CD1c-positive myeloid dendritic cell (primary cell): ENCODE data around the gene SHPK.

ENCODE experiments used
- DNase-seq: peaks from one replicate; pipeline ENCODE4 v3.0.0-alpha.2; 2016; ENCODE audit errors: extremely low spot score

The SHPK gene

GRCh38 chr17:3627769-3628167 is 8.3 kb downstream of the SHPK start:
- DNase-seq, result no peak

DNA sequence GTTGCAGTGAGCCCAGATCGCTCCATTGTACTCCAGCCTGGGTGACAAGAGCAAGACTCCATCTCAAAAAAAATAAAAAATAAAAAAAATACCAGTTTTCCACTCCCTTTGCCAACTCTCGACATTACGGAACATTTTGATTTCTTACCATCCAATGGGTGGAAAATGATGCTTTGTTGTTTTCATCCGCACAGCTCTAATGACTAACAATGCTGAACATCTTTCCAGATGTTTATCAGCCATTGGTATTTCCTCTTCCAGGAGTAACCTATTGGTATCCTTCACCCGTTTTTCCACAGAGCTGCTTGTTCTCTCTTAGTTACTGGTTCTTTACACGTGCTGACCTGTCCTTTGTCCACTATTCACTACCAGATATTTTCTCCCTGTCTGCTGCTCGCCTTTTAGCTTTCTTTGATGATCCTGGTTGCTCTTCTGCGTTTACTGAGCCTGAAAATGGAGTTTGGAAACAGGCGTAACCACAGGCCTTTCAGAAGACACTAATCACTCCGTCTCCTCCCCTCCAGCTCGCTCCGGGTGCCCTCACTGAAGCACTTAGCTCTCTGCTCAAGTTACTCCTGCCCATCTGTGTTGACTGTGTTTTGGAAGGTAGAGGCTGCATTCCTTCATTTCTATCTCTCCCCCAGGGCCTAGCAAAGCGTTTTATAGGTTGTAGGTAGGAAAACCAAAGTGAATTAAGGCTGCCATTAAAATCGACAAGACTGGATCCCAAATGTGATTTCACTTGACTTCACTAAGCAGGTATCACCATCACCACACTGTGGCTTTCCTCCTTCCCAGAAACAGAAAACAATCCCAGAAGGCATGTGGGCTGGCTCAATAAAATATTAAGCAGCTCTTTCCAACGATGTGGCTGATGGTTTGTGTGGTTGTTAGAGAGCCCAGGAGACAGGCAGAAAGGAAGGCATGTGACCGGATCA is 8.9 kb downstream of the SHPK start:
- DNase-seq, result no peak

DNA sequence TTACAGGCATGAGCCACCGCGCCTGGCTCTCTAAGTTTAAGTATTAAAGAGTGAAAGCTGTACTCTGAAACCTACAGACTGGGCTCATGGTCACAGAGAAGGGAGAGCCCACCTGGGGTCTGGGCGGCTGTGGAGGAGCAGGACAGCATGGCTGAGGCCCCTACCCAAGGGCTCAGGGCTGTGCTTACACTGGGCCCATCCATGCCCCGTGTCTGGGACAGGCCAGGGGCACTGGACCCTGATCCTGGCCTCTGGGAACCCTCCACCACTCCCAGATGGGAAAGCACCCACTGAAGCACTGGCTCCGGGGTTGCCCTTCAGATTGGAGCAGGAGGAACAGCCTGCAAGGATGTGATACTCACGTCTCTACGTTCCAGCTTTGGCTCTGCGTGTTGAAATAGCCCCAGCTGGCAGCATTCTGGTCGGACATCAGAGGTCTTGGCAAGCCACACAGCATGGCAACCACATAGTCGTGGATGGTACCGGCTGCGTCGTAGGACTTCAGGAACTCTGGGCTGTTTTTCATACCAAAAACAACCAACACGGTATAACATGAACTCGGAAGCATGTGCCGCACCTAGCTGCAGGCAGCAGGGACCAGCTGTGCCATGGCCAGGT is 13.0 kb downstream of the SHPK start:
- no peak for DNase-seq

- no peak for DNase-seq
Measured at GRCh38 chr17:3621146-3621720, 14.8 kb downstream of the SHPK start.

- DNase-seq, result no peak
Measured at GRCh38 chr17:3615160-3615870, 20.7 kb downstream of the SHPK start.

DNA sequence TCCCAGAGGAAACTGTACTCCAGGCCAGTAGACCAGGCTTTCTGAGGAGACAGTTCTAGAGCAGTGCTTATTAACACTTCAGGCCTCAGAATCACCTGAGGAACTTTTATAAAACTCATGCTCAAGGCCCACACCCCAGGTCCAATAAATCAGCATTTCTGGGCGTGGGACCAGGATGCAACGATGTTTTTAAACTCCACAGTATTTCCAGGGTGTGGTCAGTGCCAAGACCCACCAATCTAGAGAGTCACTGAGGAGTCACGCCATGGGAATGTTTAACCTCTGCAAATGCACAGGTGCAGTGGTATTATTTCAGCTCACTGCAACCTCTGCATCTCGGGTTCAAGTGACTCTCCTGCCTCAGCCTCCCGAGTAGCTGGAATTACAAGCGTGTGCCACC is 22.9 kb downstream of the SHPK start:
- DNase-seq, result no peak

GRCh38 chr17:3610523-3610922 is 25.5 kb downstream of the SHPK start:
- no peak for DNase-seq

GRCh38 chr17:3609689-3610088 is 26.4 kb downstream of the SHPK start:
- no peak for DNase-seq

GRCh38 chr17:3603870-3604259 is 32.2 kb downstream of the SHPK start:
- no peak for DNase-seq

GRCh38 chr17:3603119-3603869 is 32.8 kb downstream of the SHPK start:
- DNase-seq, result no peak

DNA sequence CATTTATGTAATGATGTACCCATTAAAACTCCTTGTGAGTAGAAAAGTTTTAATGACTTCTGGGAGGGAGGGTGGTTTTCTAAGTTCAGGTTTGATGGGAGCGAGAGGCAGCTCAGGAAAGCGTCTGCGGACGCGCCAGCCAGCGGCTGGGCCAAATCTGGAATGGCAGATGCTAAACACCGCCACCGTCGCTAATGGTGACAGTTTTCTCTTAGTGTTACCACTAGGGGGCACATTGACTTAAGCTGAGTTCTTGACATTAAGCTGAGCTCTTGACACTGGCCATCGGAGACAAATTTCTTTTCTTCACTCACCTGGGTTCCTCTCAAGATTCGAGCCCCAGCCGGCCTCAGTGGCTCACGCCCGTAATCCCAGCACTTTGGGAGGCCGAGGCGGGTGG is 33.6 kb downstream of the SHPK start:
- peak; percentile 54 for DNase-seq

DNA sequence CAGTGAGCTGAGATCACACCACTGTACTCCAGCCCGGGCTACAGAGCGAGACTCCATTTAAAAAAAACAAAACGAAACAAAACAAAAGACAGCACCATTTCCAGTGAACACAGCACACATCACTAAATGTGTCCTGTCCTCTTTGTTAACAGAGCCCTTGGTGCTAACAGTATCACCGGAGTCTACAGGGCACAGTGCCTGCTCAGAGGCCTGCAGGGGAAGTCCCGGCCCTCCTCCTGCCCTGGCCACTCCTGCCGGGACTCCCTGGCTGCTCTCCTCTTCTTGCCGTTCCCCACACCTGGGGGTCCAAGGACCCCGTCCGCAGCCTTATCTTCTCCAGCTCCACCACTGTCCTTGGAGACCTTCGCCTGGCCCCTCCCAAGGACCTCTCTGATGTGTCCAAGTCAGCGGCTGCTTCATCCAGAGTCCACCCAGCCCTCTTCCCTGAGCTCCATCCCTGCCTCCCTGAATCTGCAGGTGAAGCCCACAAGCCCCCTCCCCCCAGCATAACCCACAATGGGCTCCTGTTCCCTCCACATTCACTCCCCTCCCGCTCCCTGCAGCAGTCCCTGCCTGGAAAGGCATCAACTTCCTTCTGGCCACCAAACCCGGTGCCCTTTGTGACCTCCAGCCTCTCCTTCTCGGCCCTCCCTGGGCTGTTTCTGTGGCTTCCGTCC is 35.4 kb downstream of the SHPK start:
- DNase-seq, result no peak

DNA sequence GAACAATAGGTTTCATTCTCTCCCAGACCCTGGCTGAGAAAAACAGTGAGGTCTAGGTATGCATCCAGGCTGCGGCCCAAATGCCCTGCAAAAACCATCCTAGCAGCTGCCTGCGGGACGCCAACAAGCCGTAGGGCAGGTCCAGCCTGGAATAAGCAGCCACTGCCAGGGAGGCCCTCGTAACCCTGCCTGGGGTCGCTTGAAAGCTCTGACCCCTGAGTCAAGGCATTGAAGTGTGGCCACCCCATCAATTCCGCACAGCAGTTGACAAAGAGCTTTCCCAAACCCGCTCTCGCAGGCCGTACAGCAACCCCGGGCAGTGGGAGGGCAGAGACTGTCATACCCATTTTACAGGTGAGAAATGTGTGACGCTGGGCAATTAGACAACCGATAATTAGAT is 38.0 kb downstream of the SHPK start:
- no peak for DNase-seq

GRCh38 chr17:3596804-3597464 is 39.1 kb downstream of the SHPK start:
- no peak for DNase-seq

- DNase-seq, result no peak
Measured at GRCh38 chr17:3594976-3595375, 41.1 kb downstream of the SHPK start.

DNA sequence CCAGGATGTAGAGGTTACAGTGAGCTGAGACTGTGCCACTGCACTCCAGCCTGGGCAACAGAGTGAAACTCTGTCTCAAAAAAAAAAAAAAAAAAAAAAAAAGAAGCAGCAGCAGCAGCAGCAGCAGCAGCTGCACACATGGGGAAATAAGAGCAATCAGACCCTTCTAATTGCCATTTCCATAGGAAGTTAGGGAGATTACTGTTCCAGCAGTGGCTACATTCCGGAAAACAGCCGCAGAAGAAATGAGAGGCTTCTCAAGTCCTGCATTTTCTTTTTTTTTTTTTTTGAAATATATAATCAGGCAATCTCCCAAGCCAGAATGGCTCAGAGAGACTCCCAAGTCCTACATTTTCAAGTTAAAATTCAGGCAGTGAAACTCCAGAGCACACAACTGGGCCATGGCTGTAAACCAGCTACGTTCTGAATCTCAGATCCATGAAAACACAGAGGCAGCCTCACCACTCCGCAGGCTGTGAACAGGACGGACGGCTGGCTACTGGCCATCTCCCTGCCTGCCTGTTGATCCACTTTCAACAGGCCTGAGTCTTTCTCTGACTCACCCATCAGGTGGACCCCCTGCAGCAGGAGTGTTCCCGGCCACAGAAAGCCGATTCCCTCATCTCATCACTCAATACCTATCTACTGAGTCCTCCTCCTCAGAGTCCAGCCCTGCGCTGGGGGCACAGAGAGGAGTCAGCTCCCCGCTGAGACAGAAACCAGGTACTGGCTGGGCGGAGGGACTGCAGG is 41.8 kb downstream of the SHPK start:
- DNase-seq, result no peak

GRCh38 chr17:3593384-3593783 is 42.7 kb downstream of the SHPK start:
- DNase-seq, result no peak

- DNase-seq, result no peak
Measured at GRCh38 chr17:3592216-3592860, 43.7 kb downstream of the SHPK start.

DNA sequence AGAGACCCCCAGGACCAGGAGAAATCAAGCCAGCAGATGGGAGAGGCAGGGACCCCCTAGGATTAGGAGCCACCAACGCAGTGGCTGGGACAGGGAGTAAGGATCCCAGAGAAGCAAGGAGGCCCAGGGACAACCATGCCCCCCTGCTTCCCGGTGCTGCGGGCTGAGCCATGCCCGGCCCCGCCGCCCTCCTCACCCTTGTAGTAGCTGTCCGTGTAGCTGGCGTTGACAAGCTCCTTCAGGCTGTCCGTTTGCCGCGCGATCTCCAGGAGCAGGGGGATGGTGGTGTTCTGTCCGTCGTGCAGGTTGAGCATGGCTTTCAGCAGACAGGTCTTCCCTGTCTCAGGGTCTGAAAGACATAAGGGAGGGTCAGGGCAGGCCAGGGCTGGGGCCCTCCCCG is 45.3 kb downstream of the SHPK start:
- no peak for DNase-seq
